ENCODE results near the gene IGSF10. TPM values are rescaled to one million over a fixed set of nuclear protein-coding genes. Genes with fewer than 3 reads are reported as not detected.

The IGSF10 gene
- total RNA-seq, 3 donors from 2014 or later (not counting 1 experiment from before 2014, with no cell fraction given): 0.02 TPM; not detected in 2

DNA sequence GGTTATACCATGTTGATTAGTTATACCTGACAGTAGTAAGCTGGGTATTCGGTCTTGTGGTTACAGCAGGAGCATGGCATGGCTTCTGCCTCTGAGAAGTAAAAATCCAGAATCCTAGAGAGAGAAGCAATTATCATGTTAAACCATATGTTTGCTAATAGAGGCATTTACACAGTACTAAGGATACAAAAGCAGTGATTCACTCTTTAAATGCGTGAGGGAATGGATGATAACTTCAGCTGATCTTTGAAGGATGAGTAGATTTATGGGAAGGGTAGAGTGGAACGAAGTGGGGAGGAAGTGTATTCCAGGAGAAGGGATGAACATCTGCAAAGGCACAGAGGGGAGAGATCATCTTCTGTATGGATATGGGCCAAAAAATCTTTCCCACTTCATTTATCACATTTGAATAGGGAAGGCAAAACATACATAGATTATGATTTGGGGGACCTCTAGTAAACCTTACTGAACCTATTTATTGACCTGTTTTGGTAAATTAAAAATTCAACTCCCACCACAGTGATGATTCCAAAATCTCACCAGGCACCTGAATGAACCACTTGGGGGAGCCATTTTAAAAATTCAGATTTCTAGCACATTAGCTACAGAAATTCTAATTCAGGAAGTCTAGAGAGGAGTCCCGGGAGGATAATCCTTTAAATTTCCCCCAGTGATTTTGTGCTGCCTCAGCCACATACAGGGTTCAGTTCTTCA lies 35.1 kb downstream of the IGSF10 start:
- Histone ChIP-seq H3K9me3 (ENCODE audit: control insufficient read depth, insufficient read depth, low read length) (no peaks in the 10 kb centered on the region), H3K27ac (ENCODE audit: low read length) (no peak overlapping the region), H3K4me3 (ENCODE audit: low read length) (no peak overlapping the region), H3K4me1 (ENCODE audit: control insufficient read depth, insufficient read depth, low read length) (peaks cover 3% of the 10 kb centered on the region), H3K36me3 (ENCODE audit: control insufficient read depth, insufficient read depth, low read length) (no peaks in the 10 kb centered on the region), H3K27me3 (ENCODE audit: control insufficient read depth, insufficient read depth, low read length) (no peaks in the 10 kb centered on the region)
- Mint-ChIP-seq H3K9me3 (no peaks in the 10 kb centered on the region), H3K36me3 (no peaks in the 10 kb centered on the region), H3K27ac (no peak overlapping the region), H3K4me3 (no peak overlapping the region), H3K27me3 (ENCODE audit: low read depth in 2 of 2) (no peaks in the 10 kb centered on the region), H3K4me1 (peaks cover 4 to 6% of the 10 kb centered on the region in 2 donors)
- intact Hi-C loops (cut with micrococcal nuclease): no loop called here
- TF ChIP-seq CTCF (IDR thresholded peaks at IDR 0.05): no peak
- ATAC-seq (peak in 1 of 3 donors; percentile 5), DNase-seq (no peak)
- 62% methylated on average over 4 of the region's 4 CpGs for WGBS (ENCODE audit: insufficient coverage)

GRCh38 chr3:151423091-151423490 lies 37.8 kb downstream of the IGSF10 start:
- intact Hi-C loops (cut with micrococcal nuclease): no loop called here
- H3K27me3 Mint-ChIP-seq (ENCODE audit: low read depth in 2 of 2): no peaks in the 10 kb centered on the region
- H3K4me3 Mint-ChIP-seq: no peak overlapping the region
- no peaks in the 10 kb centered on the region for H3K36me3 Mint-ChIP-seq
- no peaks in the 10 kb centered on the region for H3K36me3 ChIP-seq (ENCODE audit: control insufficient read depth, insufficient read depth, low read length)
- TF ChIP-seq CTCF (IDR thresholded peaks at IDR 0.05): no peak
- H3K4me1 ChIP-seq (ENCODE audit: control insufficient read depth, insufficient read depth, low read length): peaks cover 3% of the 10 kb centered on the region
- H3K27ac Mint-ChIP-seq: no peak overlapping the region
- no peaks in the 10 kb centered on the region for H3K9me3 Mint-ChIP-seq
- WGBS (ENCODE audit: insufficient coverage): 91% methylated on average over 5 of the region's 5 CpGs
- no peaks in the 10 kb centered on the region for H3K27me3 ChIP-seq (ENCODE audit: control insufficient read depth, insufficient read depth, low read length)
- H3K27ac ChIP-seq (ENCODE audit: low read length): no peak overlapping the region
- no peak overlapping the region for H3K4me3 ChIP-seq (ENCODE audit: low read length)
- DNase-seq (no peak), ATAC-seq (no peak)
- H3K9me3 ChIP-seq (ENCODE audit: control insufficient read depth, insufficient read depth, low read length): no peaks in the 10 kb centered on the region
- peaks cover 4 to 6% of the 10 kb centered on the region in 2 donors for H3K4me1 Mint-ChIP-seq

GRCh38 chr3:151421938-151422337 lies 38.9 kb downstream of the IGSF10 start:
- peak in 1 of 3 donors; percentile 64 for ATAC-seq
- peaks cover 4 to 6% of the 10 kb centered on the region in 2 donors for H3K4me1 Mint-ChIP-seq

More at GRCh38 chr3:151421938-151422337, 38.9 kb downstream of the IGSF10 start:
- no peaks in the 10 kb centered on the region for H3K27me3 Mint-ChIP-seq (ENCODE audit: low read depth in 2 of 2)
- H3K27ac Mint-ChIP-seq: no peak overlapping the region
- TF ChIP-seq CTCF (IDR thresholded peaks at IDR 0.05): no peak
- no peak for DNase-seq
- no peaks in the 10 kb centered on the region for H3K9me3 Mint-ChIP-seq
- H3K9me3 ChIP-seq (ENCODE audit: control insufficient read depth, insufficient read depth, low read length): no peaks in the 10 kb centered on the region
- intact Hi-C loops (cut with micrococcal nuclease): no loop called here
- H3K4me3 Mint-ChIP-seq: no peak overlapping the region
- H3K27me3 ChIP-seq (ENCODE audit: control insufficient read depth, insufficient read depth, low read length): no peaks in the 10 kb centered on the region
- H3K36me3 Mint-ChIP-seq: no peaks in the 10 kb centered on the region
- H3K27ac ChIP-seq (ENCODE audit: low read length): no peak overlapping the region
- H3K4me1 ChIP-seq (ENCODE audit: control insufficient read depth, insufficient read depth, low read length): peaks cover 3% of the 10 kb centered on the region
- H3K36me3 ChIP-seq (ENCODE audit: control insufficient read depth, insufficient read depth, low read length): no peaks in the 10 kb centered on the region
- 74% methylated on average over 4 of the region's 4 CpGs for WGBS (ENCODE audit: insufficient coverage)
- H3K4me3 ChIP-seq (ENCODE audit: low read length): no peak overlapping the region
